ENCODE measurements around the gene HAUS7.
A peak's percentile ranks its signal among the peaks of the same experiment; 100 is the strongest.

Gene HAUS7

DNA sequence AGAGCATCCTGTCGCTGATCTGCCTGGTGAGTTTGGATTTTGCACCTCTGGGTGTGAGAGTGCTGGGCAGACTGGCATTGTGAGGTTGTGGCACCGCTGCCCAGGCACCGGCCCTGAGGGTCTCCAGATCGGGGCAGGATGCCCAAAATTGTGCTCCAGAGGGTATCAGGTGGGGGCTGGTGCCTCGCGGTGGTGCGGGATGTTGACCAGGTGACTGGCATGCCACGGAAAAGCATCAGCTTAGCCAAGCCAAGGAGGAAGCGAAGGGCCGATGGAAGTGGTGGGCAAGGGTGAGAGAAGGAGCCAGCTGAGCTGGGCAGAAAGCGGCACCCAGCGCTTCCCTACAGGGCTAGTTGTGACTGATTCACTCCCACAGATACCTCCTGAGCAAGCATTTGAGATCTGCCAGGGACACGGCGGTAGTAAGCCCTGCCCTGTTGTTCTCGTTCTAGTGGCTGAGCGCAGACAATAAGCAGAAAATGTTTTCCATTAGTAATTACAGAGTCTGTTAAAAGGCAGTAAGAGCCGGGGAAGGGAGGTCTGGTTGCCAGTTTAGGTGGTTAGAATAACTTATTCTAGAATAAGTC, 58.3 kb downstream of the HAUS7 start:
- H3K4me3 ChIP-seq (ENCODE audit: low read depth, low read length): peak overlapping the region; percentile 62
- TF ChIP-seq, protein P1, sequence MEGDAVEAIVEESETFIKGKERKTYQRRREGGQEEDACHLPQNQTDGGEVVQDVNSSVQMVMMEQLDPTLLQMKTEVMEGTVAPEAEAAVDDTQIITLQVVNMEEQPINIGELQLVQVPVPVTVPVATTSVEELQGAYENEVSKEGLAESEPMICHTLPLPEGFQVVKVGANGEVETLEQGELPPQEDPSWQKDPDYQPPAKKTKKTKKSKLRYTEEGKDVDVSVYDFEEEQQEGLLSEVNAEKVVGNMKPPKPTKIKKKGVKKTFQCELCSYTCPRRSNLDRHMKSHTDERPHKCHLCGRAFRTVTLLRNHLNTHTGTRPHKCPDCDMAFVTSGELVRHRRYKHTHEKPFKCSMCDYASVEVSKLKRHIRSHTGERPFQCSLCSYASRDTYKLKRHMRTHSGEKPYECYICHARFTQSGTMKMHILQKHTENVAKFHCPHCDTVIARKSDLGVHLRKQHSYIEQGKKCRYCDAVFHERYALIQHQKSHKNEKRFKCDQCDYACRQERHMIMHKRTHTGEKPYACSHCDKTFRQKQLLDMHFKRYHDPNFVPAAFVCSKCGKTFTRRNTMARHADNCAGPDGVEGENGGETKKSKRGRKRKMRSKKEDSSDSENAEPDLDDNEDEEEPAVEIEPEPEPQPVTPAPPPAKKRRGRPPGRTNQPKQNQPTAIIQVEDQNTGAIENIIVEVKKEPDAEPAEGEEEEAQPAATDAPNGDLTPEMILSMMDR (IDR thresholded peaks at IDR 0.05; ENCODE audit: low read depth, low read length, missing control alignments): no peak
- DNase-seq (ENCODE audit: low read depth): no peak

DNA sequence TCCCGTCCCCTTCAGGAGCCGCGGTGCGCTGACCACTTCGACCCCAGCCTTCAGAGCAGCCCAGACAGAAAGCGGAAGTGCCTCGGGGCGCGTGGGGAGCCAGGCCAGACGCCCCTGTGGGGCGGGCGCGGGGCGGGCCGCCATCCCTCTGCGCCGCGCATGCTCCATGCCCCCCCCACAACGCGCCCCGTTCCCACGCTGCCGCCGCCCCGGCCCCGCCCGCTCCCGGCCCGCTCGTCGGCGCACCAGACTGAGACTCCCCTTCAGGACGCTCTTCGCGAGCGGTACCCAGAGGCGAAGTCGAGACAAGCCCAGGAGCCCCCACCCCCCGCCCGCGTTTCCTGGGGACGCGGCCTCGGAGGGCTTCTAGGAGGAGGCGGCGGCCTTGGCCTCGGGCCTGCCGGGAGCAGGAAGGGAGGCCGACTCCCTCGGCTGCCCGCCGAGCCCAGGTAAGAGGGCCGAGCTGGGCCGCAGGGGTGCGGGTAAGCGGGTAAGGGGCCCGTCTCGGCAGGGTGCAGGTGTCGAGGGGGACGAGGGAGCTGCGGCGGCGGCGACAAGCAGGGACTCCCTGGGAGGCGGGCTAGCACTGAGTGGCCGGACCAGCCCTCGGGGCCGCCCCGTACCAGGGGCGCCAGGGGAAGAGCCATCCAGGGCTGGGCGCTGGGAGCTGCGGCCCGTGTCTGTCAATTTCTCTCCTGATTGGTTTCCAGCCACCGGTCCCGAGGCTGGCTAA, 59.0 kb downstream of the HAUS7 start, which contains the start of gene ZFP92:
Gene ZFP92, plus strand, starts transcription at position 218 of the 733 bp plus-strand sequence. CDS start 6,851 bp downstream, outside the sequence.
- peak within 1 kb of the TSS; percentile 62 for H3K4me3 ChIP-seq (ENCODE audit: low read depth, low read length)
- no peak for DNase-seq (ENCODE audit: low read depth)
- TF ChIP-seq, protein P1 (IDR thresholded peaks at IDR 0.05; ENCODE audit: low read depth, low read length, missing control alignments): no peak

DNA sequence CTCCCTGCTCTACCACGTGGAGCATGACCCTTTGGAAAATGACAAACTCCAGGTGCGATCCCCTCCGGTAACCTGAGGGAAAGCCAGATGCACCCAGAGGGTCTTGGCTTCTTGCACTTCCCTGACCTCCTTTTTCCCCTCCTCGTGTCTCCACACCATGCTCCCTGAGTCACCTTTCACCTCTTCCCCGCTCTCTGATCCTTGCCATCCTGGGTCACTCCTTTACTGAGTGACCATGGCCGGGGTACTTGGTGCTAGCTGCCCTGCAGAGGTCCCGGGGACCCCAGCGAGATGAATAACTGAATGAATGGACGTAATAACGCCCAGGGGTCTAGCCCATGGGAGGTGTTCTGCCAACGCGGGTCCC, 59.5 kb downstream of the HAUS7 start:
- DNase-seq (ENCODE audit: low read depth): no peak
- TF ChIP-seq, protein P1 (IDR thresholded peaks at IDR 0.05; ENCODE audit: low read depth, low read length, missing control alignments): no peak
- H3K4me3 ChIP-seq (ENCODE audit: low read depth, low read length): no peak overlapping the region

DNA sequence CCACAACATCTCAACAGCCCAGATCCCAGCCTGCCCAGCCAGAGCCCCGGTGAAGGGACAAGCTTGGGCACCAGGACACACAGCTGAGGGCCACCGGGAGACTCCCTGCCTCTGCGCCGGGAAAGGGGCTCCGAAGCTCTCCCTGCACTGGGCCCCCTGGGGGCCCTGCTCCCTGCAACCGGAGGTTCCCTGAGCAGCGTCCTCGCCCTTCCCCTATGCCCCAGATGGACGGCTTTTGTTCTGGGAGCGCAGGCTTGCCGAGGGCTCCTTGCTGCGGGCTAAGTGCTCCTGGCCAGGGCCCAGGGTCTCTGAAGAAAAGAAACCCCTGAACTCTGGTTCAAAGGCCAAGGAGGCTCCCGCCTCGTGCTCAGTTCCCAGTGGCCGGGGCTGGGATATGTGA, 60.0 kb downstream of the HAUS7 start:
- TF ChIP-seq, protein P1 (IDR thresholded peaks at IDR 0.05; ENCODE audit: low read depth, low read length, missing control alignments): no peak
- no peak for DNase-seq (ENCODE audit: low read depth)
- H3K4me3 ChIP-seq (ENCODE audit: low read depth, low read length): no peak overlapping the region

DNA sequence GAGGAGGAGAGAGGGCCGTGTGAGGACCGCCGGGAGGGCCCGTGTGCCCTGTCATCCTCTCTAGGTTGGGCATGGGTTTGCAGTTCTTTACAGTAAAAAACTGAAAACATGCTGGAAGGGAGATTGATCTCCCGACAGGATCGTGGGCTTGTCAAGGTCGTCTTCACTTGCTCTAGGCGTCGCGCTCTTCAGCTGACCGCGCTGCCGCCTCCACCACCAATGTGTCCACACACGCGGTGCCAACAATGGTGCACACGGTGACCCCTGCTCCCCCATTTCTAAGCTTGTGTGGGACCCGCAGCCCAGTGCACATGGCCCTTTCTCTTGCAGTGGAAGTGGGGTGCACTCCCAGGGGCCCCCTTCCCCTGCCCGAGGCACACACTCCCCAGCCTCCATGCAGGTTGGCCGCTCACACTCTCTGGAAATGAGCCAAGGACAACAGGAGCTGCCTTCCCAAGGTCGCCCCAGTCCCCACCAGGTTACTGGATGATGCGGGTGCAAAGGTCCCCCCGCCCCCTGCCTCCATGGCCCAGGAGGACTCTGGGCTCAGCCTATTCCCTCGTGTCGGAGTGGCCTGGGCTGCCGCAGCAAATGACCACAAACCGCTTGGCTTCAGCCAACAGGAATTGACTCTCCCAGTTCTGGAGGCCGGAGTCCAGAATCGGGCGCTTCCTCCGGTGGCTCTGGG, 60.8 kb downstream of the HAUS7 start:
- no peak overlapping the region for H3K4me3 ChIP-seq (ENCODE audit: low read depth, low read length)
- no peak for DNase-seq (ENCODE audit: low read depth)
- TF ChIP-seq, protein P1 (IDR thresholded peaks at IDR 0.05; ENCODE audit: low read depth, low read length, missing control alignments): no peak

DNA sequence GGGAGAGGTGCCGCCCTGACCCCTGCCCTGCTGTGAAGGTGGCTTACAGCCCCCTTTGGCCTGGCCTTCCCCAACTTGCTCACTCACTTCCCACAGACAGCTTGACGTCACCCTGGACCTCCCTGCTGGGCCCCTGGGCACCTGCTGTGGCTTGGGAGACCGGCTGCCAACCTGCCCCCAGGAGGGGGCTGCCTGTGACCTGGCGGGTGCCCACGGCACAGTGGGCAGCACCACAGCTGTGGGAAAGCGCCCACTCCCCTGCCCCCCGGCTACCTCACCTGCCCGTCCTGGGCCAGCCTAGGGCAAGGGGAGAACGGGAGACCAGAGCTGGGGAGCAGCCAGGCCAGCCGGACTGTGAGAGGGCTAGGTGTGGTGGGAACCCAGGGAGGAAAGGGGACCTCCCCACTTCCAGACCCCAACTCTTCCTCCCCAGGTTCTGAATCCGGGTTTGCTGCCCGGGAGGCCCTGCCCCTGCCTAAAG, 61.5 kb downstream of the HAUS7 start:
- TF ChIP-seq, protein P1 (IDR thresholded peaks at IDR 0.05; ENCODE audit: low read depth, low read length, missing control alignments): no peak
- H3K4me3 ChIP-seq (ENCODE audit: low read depth, low read length): no peak overlapping the region

More for the DNA sequence above, 61.5 kb downstream of the HAUS7 start:
- no peak for DNase-seq (ENCODE audit: low read depth)

Measured in GM12864 (cell line).